ENCODE results near the gene TNK1.

DNA sequence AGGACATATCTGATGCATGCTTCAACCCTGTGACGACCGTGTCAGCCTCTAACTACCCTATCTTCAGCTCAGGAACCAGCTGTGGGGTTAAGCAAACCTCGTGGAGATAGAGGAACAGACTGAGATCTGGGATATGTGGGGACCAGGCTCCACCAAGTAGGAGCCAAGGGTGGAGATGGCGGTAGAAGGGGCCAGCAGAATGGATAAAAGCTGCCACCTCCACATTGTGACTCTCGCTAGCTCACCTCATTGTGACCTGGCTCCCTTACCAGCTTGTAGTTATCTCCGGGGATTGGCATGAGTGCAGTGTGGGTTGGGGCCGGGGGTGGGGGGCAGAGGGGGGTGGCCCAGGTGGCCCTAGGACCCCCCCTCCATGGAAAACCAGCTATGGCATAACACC is 44.4 kb downstream of the TNK1 start, which contains the start of gene SPEM2:
- TF ChIP-seq EZH2 (IDR thresholded peaks at IDR 0.05; ENCODE audit: low read depth, low read length, severe bottlenecking): no peak
- no peak for TF ChIP-seq RAD21 (IDR thresholded peaks at IDR 0.05 in 1 of 2, conservative IDR thresholded peaks at IDR 0.05 in 1 of 2; ENCODE audit: low read depth in 2 of 2, low read length in 2 of 2)
- TF ChIP-seq, protein P1, sequence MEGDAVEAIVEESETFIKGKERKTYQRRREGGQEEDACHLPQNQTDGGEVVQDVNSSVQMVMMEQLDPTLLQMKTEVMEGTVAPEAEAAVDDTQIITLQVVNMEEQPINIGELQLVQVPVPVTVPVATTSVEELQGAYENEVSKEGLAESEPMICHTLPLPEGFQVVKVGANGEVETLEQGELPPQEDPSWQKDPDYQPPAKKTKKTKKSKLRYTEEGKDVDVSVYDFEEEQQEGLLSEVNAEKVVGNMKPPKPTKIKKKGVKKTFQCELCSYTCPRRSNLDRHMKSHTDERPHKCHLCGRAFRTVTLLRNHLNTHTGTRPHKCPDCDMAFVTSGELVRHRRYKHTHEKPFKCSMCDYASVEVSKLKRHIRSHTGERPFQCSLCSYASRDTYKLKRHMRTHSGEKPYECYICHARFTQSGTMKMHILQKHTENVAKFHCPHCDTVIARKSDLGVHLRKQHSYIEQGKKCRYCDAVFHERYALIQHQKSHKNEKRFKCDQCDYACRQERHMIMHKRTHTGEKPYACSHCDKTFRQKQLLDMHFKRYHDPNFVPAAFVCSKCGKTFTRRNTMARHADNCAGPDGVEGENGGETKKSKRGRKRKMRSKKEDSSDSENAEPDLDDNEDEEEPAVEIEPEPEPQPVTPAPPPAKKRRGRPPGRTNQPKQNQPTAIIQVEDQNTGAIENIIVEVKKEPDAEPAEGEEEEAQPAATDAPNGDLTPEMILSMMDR (IDR thresholded peaks at IDR 0.05; ENCODE audit: control extremely low read depth in 1 of 3, insufficient read depth in 1 of 3, low read depth in 1 of 3, low read length in 3 of 3): no peak
- no peak for TF ChIP-seq KDM1A (IDR thresholded peaks at IDR 0.05; ENCODE audit: borderline replicate concordance, low read length)
